HEK293T (cell line): ENCODE measurements around the gene EIPR1.

Experiments used
- BHLHE40 ChIP-seq: fragments of 450-650 bp; IDR thresholded peaks from 2 replicates; pipeline ENCODE4 v1.6.1; 2016; ENCODE audit warnings: mild to moderate bottlenecking, moderate library complexity, borderline replicate concordance
- HDGF ChIP-seq: fragments of 450-650 bp; IDR thresholded peaks from 2 replicates; pipeline ENCODE4 v1.6.1; 2017; ENCODE audit warnings: antibody characterized with exemption, borderline replicate concordance
- SP1 ChIP-seq: fragments of 450-650 bp; IDR thresholded peaks from 2 replicates; pipeline ENCODE4 v1.6.1; 2017

- no peak for TF ChIP-seq BHLHE40
- TF ChIP-seq SP1, result no peak
- TF ChIP-seq HDGF, result no peak
Measured at GRCh38 chr2:3296182-3296972, 81.2 kb downstream of the EIPR1 start.
